GM12891 (cell line): Measurements from ENCODE around the gene PRDM2.

Experiments used
- DNase-seq: peaks from one replicate; pipeline ENCODE4 v3.0.0; 2011; ENCODE audit warnings: low spot score; ENCODE audit not compliant: insufficient read length
- FAIRE-seq: peaks from 2 replicates; lab custom pipeline; 2011; peaks lifted over from hg19 to GRCh38; lab: Jason Lieb, UNC
- PAX5 ChIP-seq: IDR thresholded peaks from 2 replicates; pipeline ENCODE4 v1.6.1; 2011; ENCODE audit warnings: low read length, moderate library complexity, mild to moderate bottlenecking; ENCODE audit not compliant: insufficient read depth, severe bottlenecking
- POLR2A ChIP-seq: IDR thresholded peaks from 2 replicates; pipeline ENCODE4 v1.6.1; 2011; ENCODE audit warnings: low read depth, low read length, control low read depth
- POLR2AphosphoS5 ChIP-seq: IDR thresholded peaks from 2 replicates; pipeline ENCODE4 v1.6.1; 2011; ENCODE audit warnings: low read depth, low read length, control low read depth
- POU2F2 ChIP-seq: IDR thresholded peaks from 2 replicates; pipeline ENCODE4 v1.6.1; 2011; ENCODE audit warnings: low read depth, mild to moderate bottlenecking, control low read depth, low read length, moderate library complexity
- SPI1 ChIP-seq: IDR thresholded peaks from 2 replicates; pipeline ENCODE4 v1.6.1; 2011; ENCODE audit warnings: low read depth, low read length, control low read depth
- TAF1 ChIP-seq: IDR thresholded peaks from 2 replicates; pipeline ENCODE4 v1.6.1; 2011; ENCODE audit warnings: low read depth, low read length, control low read depth

Gene PRDM2

GRCh38 chr1:13697738-13698137 is 2.2 kb upstream of the PRDM2 start:
- FAIRE-seq (no peak), DNase-seq (no peak)
- TF ChIP-seq TAF1, result no peak
- no peak for TF ChIP-seq POU2F2
- no peak for TF ChIP-seq POLR2A
- no peak for TF ChIP-seq PAX5
- no peak for TF ChIP-seq SPI1
- TF ChIP-seq POLR2AphosphoS5, result no peak

- FAIRE-seq, result no peak
- DNase-seq, result no peak
- TF ChIP-seq PAX5 (no peak), POLR2AphosphoS5 (no peak), POU2F2 (no peak), TAF1 (no peak), SPI1 (no peak), POLR2A (no peak)
Observed at GRCh38 chr1:13699510-13699909, 478 bp upstream of the PRDM2 start.

DNA sequence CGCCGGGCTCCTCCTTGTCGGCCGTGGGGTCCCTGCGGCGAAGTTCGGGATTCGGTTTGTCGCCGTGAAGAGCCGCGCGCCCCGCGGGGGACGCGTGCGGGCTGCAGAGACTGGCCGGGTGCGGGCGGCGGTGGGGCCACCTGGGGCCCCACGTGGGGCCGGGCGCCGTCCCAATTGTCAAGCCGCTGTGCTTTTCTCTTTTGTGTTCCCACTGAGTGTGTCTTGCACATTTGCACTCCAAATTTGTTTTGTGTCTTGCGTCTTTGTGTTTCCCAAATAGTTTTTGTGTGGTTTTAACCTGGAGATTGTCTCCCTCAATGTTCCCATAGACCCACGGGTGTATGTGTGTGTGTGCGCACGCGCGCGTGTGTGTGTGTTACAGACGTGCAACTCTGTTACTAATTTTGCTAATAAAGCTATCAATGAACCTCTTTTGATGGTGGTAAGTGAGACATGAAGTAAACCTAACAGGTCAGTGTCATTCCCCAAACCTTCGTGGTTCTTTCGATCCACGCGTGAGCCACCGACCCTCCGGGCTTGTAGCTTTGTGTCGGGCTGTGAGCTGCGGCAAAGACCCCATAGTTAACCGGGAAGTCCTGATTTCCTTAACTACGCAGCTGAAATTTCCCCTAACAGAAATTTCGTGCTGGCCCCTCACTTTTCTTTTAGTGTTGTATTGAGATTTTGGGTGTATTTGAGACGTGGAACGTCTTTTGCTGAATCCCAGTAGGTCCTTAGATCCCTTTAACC is 708 bp downstream of the PRDM2 start:
- peak; percentile 76 for FAIRE-seq
- no peak for DNase-seq
- TF ChIP-seq POLR2AphosphoS5 (peak; percentile 67; the same call in 1 of the 2 replicates), SPI1 (no peak)

- no peak for DNase-seq
- no peak for TF ChIP-seq POLR2A
- TF ChIP-seq POLR2AphosphoS5, result no peak
- no peak for TF ChIP-seq PAX5
- TF ChIP-seq POU2F2, result no peak
- TF ChIP-seq SPI1, result peak; percentile 66
- peak; percentile 32; the same call in 1 of the 2 replicates for TF ChIP-seq TAF1
- FAIRE-seq, result peak; percentile 59
Observed at GRCh38 chr1:13701271-13701640, 1.3 kb downstream of the PRDM2 start.

DNA sequence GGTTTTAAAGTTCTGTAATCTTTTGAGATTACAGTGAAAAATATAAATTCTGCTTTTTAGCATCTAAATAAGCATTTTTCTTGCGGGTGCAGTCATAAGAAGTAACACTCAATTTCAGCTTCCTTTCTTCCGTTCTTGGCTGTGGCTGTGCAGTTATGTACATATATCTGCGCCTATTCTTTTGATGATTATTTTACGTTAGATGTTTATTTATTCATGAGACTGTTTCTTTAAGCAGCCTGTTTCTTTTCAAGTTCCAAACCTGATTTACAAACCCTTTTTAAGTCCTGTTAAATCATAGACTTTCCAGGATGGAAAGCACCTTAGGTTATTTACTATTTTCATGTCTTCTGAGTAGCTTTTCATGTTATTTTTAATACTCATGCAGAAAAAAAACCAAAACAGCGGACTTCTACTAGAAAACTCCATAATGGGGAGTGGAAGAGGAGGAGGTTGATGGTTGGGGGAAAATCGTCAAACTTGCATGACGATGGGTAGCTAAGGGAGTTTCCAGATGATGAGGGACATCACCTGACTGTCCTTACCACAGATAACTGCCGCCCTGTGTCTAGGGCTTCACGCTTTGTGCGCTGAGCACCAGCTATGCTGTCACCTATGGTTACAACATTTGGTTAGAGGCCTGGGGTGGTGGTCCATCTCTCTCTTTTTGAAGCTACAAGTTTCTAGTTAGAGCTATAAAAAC is 2.6 kb downstream of the PRDM2 start:
- peak; percentile 99 for FAIRE-seq
- DNase-seq, result no peak
- TF ChIP-seq POLR2AphosphoS5, result peak; percentile 50; the same call in 1 of the 2 replicates
- peak; percentile 33 for TF ChIP-seq POLR2A
- peak; percentile 31; the same call in 1 of the 2 replicates for TF ChIP-seq TAF1
- peak; percentile 82 for TF ChIP-seq POU2F2
- no peak for TF ChIP-seq SPI1
- TF ChIP-seq PAX5, result peak; percentile 37

GRCh38 chr1:13703128-13703513 is 3.1 kb downstream of the PRDM2 start:
- TF ChIP-seq PAX5 (no peak), POLR2AphosphoS5 (no peak), POLR2A (no peak)
- DNase-seq (no peak), FAIRE-seq (no peak)

DNA sequence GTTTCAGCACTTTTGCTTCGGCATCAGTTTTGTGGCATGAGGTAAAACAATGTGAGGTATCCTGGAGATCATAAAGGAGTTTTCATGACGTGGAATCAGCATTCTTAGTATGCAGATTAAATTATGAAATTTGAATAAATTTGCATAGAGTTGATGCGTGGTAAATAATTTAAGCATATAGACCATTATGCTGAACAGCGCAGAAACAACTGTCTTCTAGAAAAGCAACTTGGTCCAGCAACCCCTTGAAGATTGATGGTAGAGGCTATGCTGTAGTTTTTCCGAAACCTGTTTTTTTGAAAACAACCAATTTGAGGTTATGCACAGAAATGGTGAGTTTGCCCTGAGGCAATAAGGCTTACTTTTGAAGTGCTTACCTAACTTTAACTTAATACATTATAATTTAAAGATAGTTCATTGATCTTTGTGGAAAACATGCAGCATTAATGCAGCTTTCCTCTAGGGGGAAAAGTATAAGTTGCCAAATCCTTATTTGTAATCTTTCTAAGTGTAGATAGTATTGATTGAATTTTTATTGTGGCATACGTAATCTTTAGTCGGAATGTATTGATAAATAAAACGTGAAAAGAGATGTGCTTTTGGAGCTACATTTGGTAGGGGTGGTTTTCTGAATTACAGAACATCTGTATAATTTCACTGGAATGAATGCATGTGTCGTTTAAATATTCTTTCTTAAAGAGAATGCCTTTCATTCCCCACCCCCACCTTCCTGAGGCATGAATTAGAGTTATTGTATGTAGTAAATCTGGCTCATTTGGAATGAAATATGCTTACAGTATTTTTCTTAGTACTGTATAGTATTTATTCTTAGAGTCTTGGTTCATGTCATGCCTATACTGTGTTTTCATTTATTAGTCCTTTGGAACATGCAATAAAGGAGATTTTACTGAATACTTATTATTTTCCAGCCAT is 3.8 kb downstream of the PRDM2 start:
- DNase-seq, result no peak
- FAIRE-seq, result no peak

GRCh38 chr1:13706046-13706445 is 6.1 kb downstream of the PRDM2 start:
- DNase-seq, result no peak
- no peak for FAIRE-seq
- TF ChIP-seq POLR2A (no peak), POU2F2 (no peak), SPI1 (no peak), TAF1 (no peak)

More for the DNA sequence above, 3.8 kb downstream of the PRDM2 start:
- no peak for TF ChIP-seq POU2F2
- no peak for TF ChIP-seq SPI1
- no peak for TF ChIP-seq POLR2A
- TF ChIP-seq TAF1, result no peak
- TF ChIP-seq POLR2AphosphoS5, result no peak
- TF ChIP-seq PAX5, result no peak

- TF ChIP-seq SPI1 (no peak), POLR2A (no peak)
- peak; percentile 58 for FAIRE-seq
- no peak for DNase-seq
Observed at GRCh38 chr1:13707164-13707563, 7.2 kb downstream of the PRDM2 start.
